SK-N-SH (cell line): ENCODE results near the gene TLN1. TPM values are rescaled to one million over a fixed set of nuclear protein-coding genes. Genes with fewer than 3 reads are reported as not detected.
A peak's percentile ranks its signal among the peaks of the same experiment; 100 is the strongest.

Experiments used
- CTCF ChIA-PET: fragments of 300-600, 350-600 bp; formaldehyde crosslinking; extraction: SDS; loops from one replicate; lab custom pipeline; 2021; lab: Yijun Ruan, JAX
- POLR2A ChIA-PET: fragments of 350-600 bp; sonication (Branson Sonifier 250); formaldehyde crosslinking; extraction: SDS; loops from one replicate; lab custom pipeline; 2020; ENCODE audit warnings: antibody characterized with exemption, inconsistent platforms; lab: Yijun Ruan, JAX
- DNase-seq: peaks from one replicate; pipeline ENCODE4 v3.0.0; 2012
- H2AFZ ChIP-seq: fragments of 200-600 bp; sonication (generic); 2 replicates; pipeline ENCODE4 v1.8.1; 2016; ENCODE audit warnings: antibody characterized with exemption, mild to moderate bottlenecking, low read depth
- H3F3A ChIP-seq: fragments of 200-600 bp; sonication (generic); replicated peaks from 2 replicates; pipeline ENCODE3; 2016; ENCODE audit warnings: antibody characterized with exemption, mild to moderate bottlenecking; ENCODE audit not compliant: insufficient read depth
- H3K27ac ChIP-seq, 2 experiments: fragments of 200-500 bp in 1 of 2; fragments of 200-600 bp in 1 of 2; sonication (Bioruptor generic) in 1 of 2; sonication (generic), shearing (Covaris generic) in 1 of 2; 2 replicates each; pipeline versions ENCODE4 v1.5.1 to v1.6.1; 2014 to 2016; ENCODE audit warnings: low read depth in 2 of 2, inconsistent platforms in 1 of 2, low read length in 1 of 2, mild to moderate bottlenecking in 1 of 2, mixed read lengths in 1 of 2
- H3K27me3 ChIP-seq: fragments of 200-600 bp; sonication (generic), shearing (Covaris generic); 2 replicates; pipeline ENCODE4 v1.6.1; 2016; ENCODE audit warnings: mixed run types; ENCODE audit not compliant: insufficient read depth
- H3K36me3 ChIP-seq, 2 experiments: fragments of 200-500 bp in 1 of 2; fragments of 200-600 bp in 1 of 2; sonication (Bioruptor generic) in 1 of 2; sonication (generic) in 1 of 2; replicated peaks in 1 of 2; 2 replicates each; pipeline versions ENCODE3 to v1.5.1; 2014 to 2016; ENCODE audit warnings: low read length in 1 of 2, mild to moderate bottlenecking in 1 of 2; ENCODE audit not compliant: insufficient read depth in 2 of 2, control insufficient read depth in 1 of 2
- H3K4me1 ChIP-seq, 2 experiments: fragments of 200-500 bp in 1 of 2; fragments of 200-600 bp in 1 of 2; sonication (Bioruptor generic) in 1 of 2; sonication (generic), shearing (Covaris generic) in 1 of 2; 2 replicates each; pipeline versions ENCODE4 v1.5.1 to v1.6.1; 2014 to 2016; ENCODE audit warnings: low read depth in 1 of 2, low read length in 1 of 2, mixed run types in 1 of 2; ENCODE audit not compliant: insufficient read depth in 2 of 2, control insufficient read depth in 1 of 2
- H3K4me2 ChIP-seq: fragments of 200-600 bp; sonication (generic), shearing (Covaris generic); 2 replicates; pipeline ENCODE4 v1.6.1; 2017; ENCODE audit warnings: mixed run types
- H3K4me3 ChIP-seq, 2 experiments: fragments of 200-500 bp in 1 of 2; fragments of 200-600 bp in 1 of 2; sonication (Bioruptor generic) in 1 of 2; sonication (generic), shearing (Covaris generic) in 1 of 2; 2 replicates each; pipeline versions ENCODE4 v1.5.1 to v1.8.1; 2014 to 2016; ENCODE audit warnings: low read depth in 2 of 2, inconsistent platforms in 1 of 2, low read length in 1 of 2, mild to moderate bottlenecking in 1 of 2, mixed read lengths in 1 of 2, moderate library complexity in 1 of 2
- H3K79me2 ChIP-seq: fragments of 200-600 bp; sonication (generic); 2 replicates; pipeline ENCODE4 v1.8.1; 2017; ENCODE audit warnings: mild to moderate bottlenecking; ENCODE audit not compliant: insufficient read depth
- H3K9ac ChIP-seq: fragments of 200-600 bp; sonication (generic); 2 replicates; pipeline ENCODE4 v1.6.1; 2017; ENCODE audit warnings: mixed run types
- H3K9me2 ChIP-seq: fragments of 200-600 bp; sonication (generic); 2 replicates; pipeline ENCODE4 v1.6.1; 2017; ENCODE audit warnings: mixed run types
- H3K9me3 ChIP-seq: fragments of 200-600 bp; sonication (generic); 2 replicates; pipeline ENCODE4 v1.6.1; 2017; ENCODE audit warnings: mixed run types, mild to moderate bottlenecking, moderate library complexity
- H4K20me1 ChIP-seq: fragments of 200-600 bp; sonication (generic); 2 replicates; pipeline ENCODE4 v1.6.1; 2017; ENCODE audit warnings: mild to moderate bottlenecking, mixed run types; ENCODE audit not compliant: insufficient read depth
- ELF1 ChIP-seq: IDR thresholded peaks from 2 replicates; pipeline ENCODE4 v1.4.0; 2012
- EP300 ChIP-seq, 2 experiments: IDR thresholded peaks; 2 replicates each; pipeline versions ENCODE4 v1.4.0 to v1.6.1; 2012; ENCODE audit warnings: borderline replicate concordance in 1 of 2, low read depth in 1 of 2, low read length in 1 of 2
- FOXM1 ChIP-seq: IDR thresholded peaks from 2 replicates; pipeline ENCODE4 v1.4.0; 2012; ENCODE audit warnings: low read depth, mild to moderate bottlenecking
- GABPA ChIP-seq: IDR thresholded peaks from 2 replicates; pipeline ENCODE4 v1.4.0; 2012; ENCODE audit warnings: low read depth, mild to moderate bottlenecking
- GATA2 ChIP-seq: sonication (generic); formaldehyde crosslinking; IDR thresholded peaks from 2 replicates; pipeline ENCODE4 v1.5.0; 2020; ENCODE audit warnings: mild to moderate bottlenecking, missing genetic modification reagents
- NRF1 ChIP-seq: IDR thresholded peaks from 2 replicates; pipeline ENCODE4 v1.6.1; 2012; ENCODE audit warnings: low read depth, mild to moderate bottlenecking, low read length
- RCOR1 ChIP-seq: fragments of 150-350 bp; IDR thresholded peaks from 2 replicates; pipeline ENCODE4 v1.6.1; 2017; ENCODE audit warnings: antibody characterized with exemption, low read length
- RXRA ChIP-seq: IDR thresholded peaks from 2 replicates; pipeline ENCODE4 v1.4.0; 2012; ENCODE audit warnings: low read depth, mild to moderate bottlenecking, borderline replicate concordance
- TEAD4 ChIP-seq: IDR thresholded peaks from 2 replicates; pipeline ENCODE4 v1.4.0; 2012; ENCODE audit warnings: mild to moderate bottlenecking, borderline replicate concordance; ENCODE audit not compliant: insufficient read depth
- ZBTB33 ChIP-seq: IDR thresholded peaks from 2 replicates; pipeline ENCODE4 v1.4.0; 2012; ENCODE audit warnings: low read depth, borderline replicate concordance
- WGBS: methylation state at CpG from one replicate; pipeline ENCODE4 v1.1.6; 2017; ENCODE audit warnings: low lambda C conversion rate; 5-methylcytosine and 5-hydroxymethylcytosine counted together
- polyA plus RNA-seq, 3 experiments: library from polyadenylated mRNA; depleted of rRNA; stranded (reverse); fragments of >200 nt; gene quantifications; 2 replicates each; pipeline ENCODE4 v1.2.3, GENCODE V29; 2012
- TF ChIP-seq, protein P1 (sequence below): fragments of 200-600 bp; sonication (generic); IDR thresholded peaks from 2 replicates; pipeline ENCODE4 v1.6.1; 2017; ENCODE audit warnings: antibody characterized with exemption, mild to moderate bottlenecking, moderate library complexity

The TLN1 gene
- polyA plus RNA-seq, 1 of the 3 experiments (the other 2 are of a cell fraction), result 115 TPM

DNA sequence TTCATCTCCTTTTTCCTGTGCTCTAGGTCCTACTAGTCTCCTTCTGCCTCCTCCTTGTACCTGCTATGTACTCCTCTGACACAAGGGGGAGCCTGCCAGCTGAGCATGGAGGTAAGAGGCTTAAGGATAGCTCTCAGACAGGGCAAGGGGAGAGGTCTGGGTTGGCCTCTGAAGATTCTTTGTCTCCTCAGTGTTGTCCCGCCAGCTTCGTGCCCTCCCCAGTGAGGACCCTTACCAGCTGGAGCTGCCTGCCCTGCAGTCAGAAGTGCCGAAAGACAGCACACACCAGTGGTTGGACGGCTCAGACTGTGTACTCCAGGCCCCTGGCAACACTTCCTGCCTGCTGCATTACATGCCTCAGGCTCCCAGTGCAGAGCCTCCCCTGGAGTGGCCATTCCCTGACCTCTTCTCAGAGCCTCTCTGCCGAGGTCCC lies 4.2 kb upstream of the TLN1 start (continued):
- TF ChIP-seq, protein P1, sequence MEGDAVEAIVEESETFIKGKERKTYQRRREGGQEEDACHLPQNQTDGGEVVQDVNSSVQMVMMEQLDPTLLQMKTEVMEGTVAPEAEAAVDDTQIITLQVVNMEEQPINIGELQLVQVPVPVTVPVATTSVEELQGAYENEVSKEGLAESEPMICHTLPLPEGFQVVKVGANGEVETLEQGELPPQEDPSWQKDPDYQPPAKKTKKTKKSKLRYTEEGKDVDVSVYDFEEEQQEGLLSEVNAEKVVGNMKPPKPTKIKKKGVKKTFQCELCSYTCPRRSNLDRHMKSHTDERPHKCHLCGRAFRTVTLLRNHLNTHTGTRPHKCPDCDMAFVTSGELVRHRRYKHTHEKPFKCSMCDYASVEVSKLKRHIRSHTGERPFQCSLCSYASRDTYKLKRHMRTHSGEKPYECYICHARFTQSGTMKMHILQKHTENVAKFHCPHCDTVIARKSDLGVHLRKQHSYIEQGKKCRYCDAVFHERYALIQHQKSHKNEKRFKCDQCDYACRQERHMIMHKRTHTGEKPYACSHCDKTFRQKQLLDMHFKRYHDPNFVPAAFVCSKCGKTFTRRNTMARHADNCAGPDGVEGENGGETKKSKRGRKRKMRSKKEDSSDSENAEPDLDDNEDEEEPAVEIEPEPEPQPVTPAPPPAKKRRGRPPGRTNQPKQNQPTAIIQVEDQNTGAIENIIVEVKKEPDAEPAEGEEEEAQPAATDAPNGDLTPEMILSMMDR, result peak; percentile 82
- TF ChIP-seq ZBTB33 (no peak), RXRA (no peak), NRF1 (no peak)

GRCh38 chr9:35734096-35734495 lies 2.1 kb upstream of the TLN1 start:
- ChIA-PET POLR2A (interaction anchor here (1.0 to 1.2 kb wide), 2 partner anchors 11 to 21 kb away, joined by 3 read pairs; no protein-coding TSS in a partner anchor), CTCF (interaction anchor here (0.8 to 6.5 kb wide), 5 partner anchors 13 to 148 kb away, joined by 3 to 88 read pairs (median 4); partner anchors contain the start of genes GBA2, MSMP and RGP1)
- Histone ChIP-seq H3K27me3 (no peaks in the 10 kb centered on the region), H3K4me2 (peak overlapping the region; percentile 84), H3K9ac (peak overlapping the region; percentile 94; the same call in 1 of the 2 replicates), H2AFZ (no peak overlapping the region), H3K9me3 (no peaks in the 10 kb centered on the region), H3K27ac (peak overlapping the region in 1 of 2 experiments; percentile 94; a peak in 2 of 4 replicates), H4K20me1 (peaks cover 13% of the 10 kb centered on the region), H3K4me1 (peaks cover 16 to 33% of the 10 kb centered on the region in 2 experiments), H3K36me3 (peaks cover 44 to 52% of the 10 kb centered on the region in 2 experiments), H3K9me2 (no peaks in the 10 kb centered on the region), H3K4me3 (peak overlapping the region in 1 of 2 experiments; percentile 96; a peak in 2 of 4 replicates), H3K79me2 (peaks cover 56% of the 10 kb centered on the region), H3F3A (peaks cover 65% of the 10 kb centered on the region)
- DNase-seq, result no peak
- TF ChIP-seq, protein P1, result no peak
- TF ChIP-seq TEAD4 (no peak), ELF1 (no peak), RCOR1 (no peak), GABPA (no peak), GATA2 (no peak), FOXM1 (no peak), EP300 (IDR thresholded peaks at IDR 0.05; ENCODE audit: borderline replicate concordance in 1 of 2, low read depth in 1 of 2, low read length in 1 of 2) (no peak)
- 88% methylated on average over 3 of the region's 3 CpGs for WGBS
